ENCODE measurements around the gene CAMSAP3.

The CAMSAP3 gene

GRCh38 chr19:7549429-7550148, 46.1 kb upstream of the CAMSAP3 start:
- DNase-seq (no peak), ATAC-seq (ENCODE audit: insufficient read depth, low read depth) (no peak)
- no peaks in the 10 kb centered on the region for H3K4me1 ChIP-seq (ENCODE audit: insufficient read depth, low read length)
- no peak overlapping the region for H2AFZ ChIP-seq (ENCODE audit: low read depth, low read length)
- H3K9me3 ChIP-seq (ENCODE audit: insufficient read depth, low read length, severe bottlenecking): no peaks in the 10 kb centered on the region
- no peak for TF ChIP-seq CTCF (IDR thresholded peaks at IDR 0.05; ENCODE audit: borderline replicate concordance, extremely low read depth, low read length, poor library complexity, severe bottlenecking)
- no peak for TF ChIP-seq EZH2 (IDR thresholded peaks at IDR 0.05; ENCODE audit: borderline replicate concordance, low read depth, low read length, severe bottlenecking)
- H3K27me3 ChIP-seq (ENCODE audit: insufficient read depth, low read length, poor library complexity): no peaks in the 10 kb centered on the region
- H3K9ac ChIP-seq (ENCODE audit: low read depth, low read length): no peak overlapping the region
- H4K20me1 ChIP-seq (ENCODE audit: insufficient read depth, low read length): no peaks in the 10 kb centered on the region; the same call in 1 of the 2 replicates
- no peak overlapping the region for H3K4me3 ChIP-seq (ENCODE audit: low read depth in 1 of 2, low read length in 2 of 2)
- H3K27ac ChIP-seq (ENCODE audit: low read length): no peak overlapping the region
- no peaks in the 10 kb centered on the region for H3K79me2 ChIP-seq (ENCODE audit: insufficient read depth, low read length)
- H3K4me2 ChIP-seq (ENCODE audit: insufficient read depth, low read length): no peak overlapping the region
- peaks cover 18% of the 10 kb centered on the region for H3K36me3 ChIP-seq (ENCODE audit: insufficient read depth, low read length)

- Histone ChIP-seq H3K9me3 (ENCODE audit: insufficient read depth, low read length, severe bottlenecking) (no peaks in the 10 kb centered on the region), H3K4me2 (ENCODE audit: insufficient read depth, low read length) (no peak overlapping the region), H3K4me3 (ENCODE audit: low read depth in 1 of 2, low read length in 2 of 2) (no peak overlapping the region), H3K27ac (ENCODE audit: low read length) (no peak overlapping the region), H3K79me2 (ENCODE audit: insufficient read depth, low read length) (no peaks in the 10 kb centered on the region), H3K27me3 (ENCODE audit: insufficient read depth, low read length, poor library complexity) (no peaks in the 10 kb centered on the region), H3K4me1 (ENCODE audit: insufficient read depth, low read length) (no peaks in the 10 kb centered on the region), H3K36me3 (ENCODE audit: insufficient read depth, low read length) (peaks cover 24% of the 10 kb centered on the region), H3K9ac (ENCODE audit: low read depth, low read length) (no peak overlapping the region), H4K20me1 (ENCODE audit: insufficient read depth, low read length) (no peaks in the 10 kb centered on the region; the same call in 1 of the 2 replicates), H2AFZ (ENCODE audit: low read depth, low read length) (no peak overlapping the region)
- no peak for ATAC-seq (ENCODE audit: insufficient read depth, low read depth)
- TF ChIP-seq CTCF (IDR thresholded peaks at IDR 0.05; ENCODE audit: borderline replicate concordance, extremely low read depth, low read length, poor library complexity, severe bottlenecking): no peak
- TF ChIP-seq EZH2 (IDR thresholded peaks at IDR 0.05; ENCODE audit: borderline replicate concordance, low read depth, low read length, severe bottlenecking): no peak
- DNase-seq: no peak
Measured at GRCh38 chr19:7550169-7550770, 45.4 kb upstream of the CAMSAP3 start.

GRCh38 chr19:7550987-7551761, 44.5 kb upstream of the CAMSAP3 start:
- Histone ChIP-seq H2AFZ (ENCODE audit: low read depth, low read length) (no peak overlapping the region), H3K36me3 (ENCODE audit: insufficient read depth, low read length) (peaks cover 25% of the 10 kb centered on the region), H3K4me3 (ENCODE audit: low read depth in 1 of 2, low read length in 2 of 2) (no peak overlapping the region), H3K27me3 (ENCODE audit: insufficient read depth, low read length, poor library complexity) (no peaks in the 10 kb centered on the region), H3K9me3 (ENCODE audit: insufficient read depth, low read length, severe bottlenecking) (no peaks in the 10 kb centered on the region), H4K20me1 (ENCODE audit: insufficient read depth, low read length) (no peaks in the 10 kb centered on the region; the same call in 1 of the 2 replicates), H3K4me1 (ENCODE audit: insufficient read depth, low read length) (no peaks in the 10 kb centered on the region), H3K79me2 (ENCODE audit: insufficient read depth, low read length) (no peaks in the 10 kb centered on the region), H3K27ac (ENCODE audit: low read length) (no peak overlapping the region), H3K4me2 (ENCODE audit: insufficient read depth, low read length) (no peak overlapping the region), H3K9ac (ENCODE audit: low read depth, low read length) (no peak overlapping the region)
- TF ChIP-seq CTCF (IDR thresholded peaks at IDR 0.05; ENCODE audit: borderline replicate concordance, extremely low read depth, low read length, poor library complexity, severe bottlenecking) (no peak), EZH2 (IDR thresholded peaks at IDR 0.05; ENCODE audit: borderline replicate concordance, low read depth, low read length, severe bottlenecking) (no peak)
- DNase-seq (peak; percentile 38), ATAC-seq (ENCODE audit: insufficient read depth, low read depth) (peak; percentile 58; the same call in 2 of the 3 replicates)

Data from DND-41 (cell line).